SIG-M5 treated with dmso at 0.1 percent for 504 hours (cell line): ENCODE measurements around the gene UBE2E3.
"Not testable (repeated sequence)": the region's sequence is repeated elsewhere in the genome, so short reads cannot be mapped to it uniquely, and the experiment has no call there.

Experiments
- DNase-seq: peaks from one replicate; lab custom pipeline; 2025; ENCODE audit not compliant: unreplicated experiment; lab: John Stamatoyannopoulos, UW

Gene UBE2E3

GRCh38 chr2:181025004-181025403 lies 44.6 kb downstream of the UBE2E3 start:
- no peak for DNase-seq

- DNase-seq = no peak
Observed at GRCh38 chr2:181036445-181036844, 56.0 kb downstream of the UBE2E3 start.

GRCh38 chr2:181036848-181037603 lies 56.6 kb downstream of the UBE2E3 start:
- DNase-seq = no peak

GRCh38 chr2:181037922-181038321 lies 57.5 kb downstream of the UBE2E3 start:
- DNase-seq = no peak

GRCh38 chr2:181038796-181039195 lies 58.4 kb downstream of the UBE2E3 start:
- DNase-seq = no peak

GRCh38 chr2:181040839-181041238 lies 60.4 kb downstream of the UBE2E3 start:
- not testable (repeated sequence) for DNase-seq

GRCh38 chr2:181041661-181042060 lies 61.3 kb downstream of the UBE2E3 start:
- no peak for DNase-seq

- peak; percentile 23 for DNase-seq
Observed at GRCh38 chr2:181042706-181043105, 62.3 kb downstream of the UBE2E3 start.

- DNase-seq = no peak
Observed at GRCh38 chr2:181046833-181047232, 66.4 kb downstream of the UBE2E3 start.

GRCh38 chr2:181047829-181048228 lies 67.4 kb downstream of the UBE2E3 start:
- no peak for DNase-seq

GRCh38 chr2:181051861-181052522 lies 71.6 kb downstream of the UBE2E3 start:
- no peak for DNase-seq

GRCh38 chr2:181052523-181052891 lies 72.1 kb downstream of the UBE2E3 start:
- DNase-seq = no peak

- no peak for DNase-seq
Observed at GRCh38 chr2:181054256-181054655, 73.9 kb downstream of the UBE2E3 start.

- DNase-seq = no peak
Observed at GRCh38 chr2:181054843-181055242, 74.4 kb downstream of the UBE2E3 start.

- peak; percentile 63 for DNase-seq
Observed at GRCh38 chr2:181058378-181059269, 78.2 kb downstream of the UBE2E3 start.

- no peak for DNase-seq
Observed at GRCh38 chr2:181063696-181064095, 83.3 kb downstream of the UBE2E3 start.

GRCh38 chr2:181065458-181065857 lies 85.1 kb downstream of the UBE2E3 start:
- no peak for DNase-seq

- DNase-seq = no peak
Observed at GRCh38 chr2:181066333-181066732, 85.9 kb downstream of the UBE2E3 start.

- DNase-seq = no peak
Observed at GRCh38 chr2:181070119-181070835, 89.9 kb downstream of the UBE2E3 start.

- DNase-seq = no peak
Observed at GRCh38 chr2:181070836-181071200, 90.4 kb downstream of the UBE2E3 start.
